ENCODE data around the gene SIPA1L3.

The SIPA1L3 gene

GRCh38 chr19:38202504-38202903 is 295.5 kb downstream of the SIPA1L3 start:
- H3K27me3 ChIP-seq (ENCODE audit: low read length): no peaks in the 10 kb centered on the region
- no peaks in the 10 kb centered on the region for H3K9me3 ChIP-seq (ENCODE audit: insufficient read depth, low read length)
- TF ChIP-seq EZH2phosphoT487 (conservative IDR thresholded peaks at IDR 0.05; ENCODE audit: low read length) (no peak), CTCF (IDR thresholded peaks at IDR 0.05; ENCODE audit: insufficient read depth, low read length, poor library complexity, severe bottlenecking) (no peak)
- H4K20me1 ChIP-seq (ENCODE audit: low read depth, low read length): no peaks in the 10 kb centered on the region
- H3F3A ChIP-seq (ENCODE audit: insufficient read depth): no peaks in the 10 kb centered on the region
- H3K36me3 ChIP-seq (ENCODE audit: low read length): no peaks in the 10 kb centered on the region
- no peak overlapping the region for H3K4me2 ChIP-seq (ENCODE audit: low read depth, low read length, poor library complexity, severe bottlenecking)
- H3K9ac ChIP-seq (ENCODE audit: low read length): no peak overlapping the region
- no peak overlapping the region for H3K27ac ChIP-seq (ENCODE audit: low read depth, low read length)
- H3K4me3 ChIP-seq (ENCODE audit: insufficient read depth, low read length, poor library complexity, severe bottlenecking): no peak overlapping the region
- no peaks in the 10 kb centered on the region for H3K79me2 ChIP-seq (ENCODE audit: insufficient read depth, low read length)
- H3K9me2 ChIP-seq (replicated peaks; ENCODE audit: insufficient read depth, low read length): no peaks in the 10 kb centered on the region
- no peak overlapping the region for H2AFZ ChIP-seq (ENCODE audit: low read depth, low read length, severe bottlenecking)

- no peak overlapping the region for H3K4me2 ChIP-seq (ENCODE audit: low read depth, low read length, poor library complexity, severe bottlenecking)
- no peak overlapping the region for H3K27ac ChIP-seq (ENCODE audit: low read depth, low read length)
- 0 out of 2 replicates have a peak, but pooled peaks cover 2% of the 10 kb centered on the region for H3F3A ChIP-seq (ENCODE audit: insufficient read depth)
Measured at GRCh38 chr19:38203197-38203596, 296.2 kb downstream of the SIPA1L3 start.

GRCh38 chr19:38204096-38204495 is 297.1 kb downstream of the SIPA1L3 start:
- H3K4me3 ChIP-seq (ENCODE audit: insufficient read depth, low read length, poor library complexity, severe bottlenecking): no peak overlapping the region
- H3K27ac ChIP-seq (ENCODE audit: low read depth, low read length): no peak overlapping the region
- peaks cover 5% of the 10 kb centered on the region; the same call in 1 of the 2 replicates for H4K20me1 ChIP-seq (ENCODE audit: low read depth, low read length)
- H3F3A ChIP-seq (ENCODE audit: insufficient read depth): 0 out of 2 replicates have a peak, but pooled peaks cover 8% of the 10 kb centered on the region
- H3K9me3 ChIP-seq (ENCODE audit: insufficient read depth, low read length): no peaks in the 10 kb centered on the region
- no peaks in the 10 kb centered on the region for H3K27me3 ChIP-seq (ENCODE audit: low read length)
- H3K4me2 ChIP-seq (ENCODE audit: low read depth, low read length, poor library complexity, severe bottlenecking): no peak overlapping the region
- no peak overlapping the region for H3K9ac ChIP-seq (ENCODE audit: low read length)
- no peaks in the 10 kb centered on the region for H3K9me2 ChIP-seq (replicated peaks; ENCODE audit: insufficient read depth, low read length)
- H2AFZ ChIP-seq (ENCODE audit: low read depth, low read length, severe bottlenecking): no peak overlapping the region
- no peaks in the 10 kb centered on the region for H3K36me3 ChIP-seq (ENCODE audit: low read length)
- TF ChIP-seq CTCF (IDR thresholded peaks at IDR 0.05; ENCODE audit: insufficient read depth, low read length, poor library complexity, severe bottlenecking) (no peak), EZH2phosphoT487 (conservative IDR thresholded peaks at IDR 0.05; ENCODE audit: low read length) (no peak)
- H3K79me2 ChIP-seq (ENCODE audit: insufficient read depth, low read length): no peaks in the 10 kb centered on the region

More at GRCh38 chr19:38203197-38203596, 296.2 kb downstream of the SIPA1L3 start:
- no peak overlapping the region for H3K4me3 ChIP-seq (ENCODE audit: insufficient read depth, low read length, poor library complexity, severe bottlenecking)
- H3K9me2 ChIP-seq (replicated peaks; ENCODE audit: insufficient read depth, low read length): no peaks in the 10 kb centered on the region
- H3K9ac ChIP-seq (ENCODE audit: low read length): no peak overlapping the region
- TF ChIP-seq EZH2phosphoT487 (conservative IDR thresholded peaks at IDR 0.05; ENCODE audit: low read length) (no peak), CTCF (IDR thresholded peaks at IDR 0.05; ENCODE audit: insufficient read depth, low read length, poor library complexity, severe bottlenecking) (no peak)
- H3K36me3 ChIP-seq (ENCODE audit: low read length): no peaks in the 10 kb centered on the region
- H3K79me2 ChIP-seq (ENCODE audit: insufficient read depth, low read length): no peaks in the 10 kb centered on the region
- no peaks in the 10 kb centered on the region for H3K27me3 ChIP-seq (ENCODE audit: low read length)
- H2AFZ ChIP-seq (ENCODE audit: low read depth, low read length, severe bottlenecking): no peak overlapping the region
- no peaks in the 10 kb centered on the region for H3K9me3 ChIP-seq (ENCODE audit: insufficient read depth, low read length)
- H4K20me1 ChIP-seq (ENCODE audit: low read depth, low read length): peaks cover 3% of the 10 kb centered on the region; the same call in 1 of the 2 replicates

All from SU-DHL-6 (cell line).